Subcutaneous adipose tissue (tissue), 4 donors: ENCODE data around the gene KIF1A. TPM values are rescaled to one million over a fixed set of nuclear protein-coding genes. Genes with fewer than 3 reads are reported as not detected.

ENCODE experiments used
- CTCF ChIP-seq: fragments of 450-650 bp; IDR thresholded peaks from one replicate; pipeline ENCODE4 v1.5.1; 2016; ENCODE audit warnings: low read depth, mild to moderate bottlenecking, control low read depth, antibody characterized with exemption, moderate library complexity
- total RNA-seq, 4 donors: library from RNA; depleted of rRNA; stranded (reverse); fragments of >200 nt; gene quantifications; one replicate each; pipeline ENCODE4 v1.1.0, GENCODE V29; 2016

KIF1A gene
- total RNA-seq, 4 donors from 2014 or later: not detected

GRCh38 chr2:240851078-240851991 lies 31.3 kb upstream of the KIF1A start:
- TF ChIP-seq CTCF: no peak

- no peak for TF ChIP-seq CTCF
Observed at GRCh38 chr2:240850756-240851077, 30.7 kb upstream of the KIF1A start.

- TF ChIP-seq CTCF: no peak
Observed at GRCh38 chr2:240850026-240850425, 30.0 kb upstream of the KIF1A start.

- TF ChIP-seq CTCF: no peak
Observed at GRCh38 chr2:240848900-240849680, 29.1 kb upstream of the KIF1A start.

GRCh38 chr2:240847817-240848216 lies 27.8 kb upstream of the KIF1A start:
- TF ChIP-seq CTCF: no peak

GRCh38 chr2:240846873-240847595 lies 27.0 kb upstream of the KIF1A start:
- no peak for TF ChIP-seq CTCF

GRCh38 chr2:240840435-240841060 lies 20.5 kb upstream of the KIF1A start:
- TF ChIP-seq CTCF: no peak
